ENCODE measurements around the gene ZNF668. TPM values are rescaled to one million over a fixed set of nuclear protein-coding genes. Genes with fewer than 3 reads are reported as not detected.

The ZNF668 gene
- total RNA-seq, 2 experiments from 2014 or later, result 16.2 to 18.8 TPM

DNA sequence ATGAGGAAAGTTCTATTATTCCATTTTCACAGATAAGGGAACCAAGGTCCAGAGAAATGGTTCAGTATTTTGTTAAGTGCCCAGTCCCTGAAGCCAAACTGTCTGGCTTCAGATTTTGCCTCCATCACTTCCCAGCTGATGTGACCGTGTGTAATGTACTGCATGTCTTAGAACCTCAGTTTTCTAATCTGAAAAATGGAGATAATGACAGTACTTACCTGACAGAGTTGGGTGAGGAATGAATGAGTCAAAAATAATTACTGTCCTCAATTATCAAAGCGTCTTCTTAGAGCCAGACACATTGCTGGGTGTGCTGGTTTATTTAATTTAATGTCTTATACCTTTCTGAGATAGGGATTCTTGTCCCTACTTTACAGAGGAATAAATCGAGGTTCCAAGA lies 6.7 kb downstream of the ZNF668 start:
- intact Hi-C loops (cut with micrococcal nuclease), result no loop called here
- DNase-seq (no peak), ATAC-seq (no peak)
- Mint-ChIP-seq H3K27ac (no peak overlapping the region), H3K27me3 (no peaks in the 10 kb centered on the region), H3K36me3 (ENCODE audit: low read depth) (peaks cover 15% of the 10 kb centered on the region), H3K4me1 (ENCODE audit: low read depth) (peaks cover 47% of the 10 kb centered on the region), H3K4me3 (no peak overlapping the region), H3K9me3 (no peaks in the 10 kb centered on the region)
- TF ChIP-seq, protein P1, sequence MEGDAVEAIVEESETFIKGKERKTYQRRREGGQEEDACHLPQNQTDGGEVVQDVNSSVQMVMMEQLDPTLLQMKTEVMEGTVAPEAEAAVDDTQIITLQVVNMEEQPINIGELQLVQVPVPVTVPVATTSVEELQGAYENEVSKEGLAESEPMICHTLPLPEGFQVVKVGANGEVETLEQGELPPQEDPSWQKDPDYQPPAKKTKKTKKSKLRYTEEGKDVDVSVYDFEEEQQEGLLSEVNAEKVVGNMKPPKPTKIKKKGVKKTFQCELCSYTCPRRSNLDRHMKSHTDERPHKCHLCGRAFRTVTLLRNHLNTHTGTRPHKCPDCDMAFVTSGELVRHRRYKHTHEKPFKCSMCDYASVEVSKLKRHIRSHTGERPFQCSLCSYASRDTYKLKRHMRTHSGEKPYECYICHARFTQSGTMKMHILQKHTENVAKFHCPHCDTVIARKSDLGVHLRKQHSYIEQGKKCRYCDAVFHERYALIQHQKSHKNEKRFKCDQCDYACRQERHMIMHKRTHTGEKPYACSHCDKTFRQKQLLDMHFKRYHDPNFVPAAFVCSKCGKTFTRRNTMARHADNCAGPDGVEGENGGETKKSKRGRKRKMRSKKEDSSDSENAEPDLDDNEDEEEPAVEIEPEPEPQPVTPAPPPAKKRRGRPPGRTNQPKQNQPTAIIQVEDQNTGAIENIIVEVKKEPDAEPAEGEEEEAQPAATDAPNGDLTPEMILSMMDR (IDR thresholded peaks at IDR 0.05), result no peak
- ChIA-PET CTCF (interaction anchor here (0.8 to 2.4 kb wide), 4 partner anchors 29 to 83 kb away, joined by 4 to 8 read pairs (median 6); partner anchors contain the start of gene HSD3B7), POLR2A (interaction anchor here (1.4 kb wide), 1 partner anchor 8 kb away, joined by 3 read pairs; no protein-coding TSS in a partner anchor)

DNA sequence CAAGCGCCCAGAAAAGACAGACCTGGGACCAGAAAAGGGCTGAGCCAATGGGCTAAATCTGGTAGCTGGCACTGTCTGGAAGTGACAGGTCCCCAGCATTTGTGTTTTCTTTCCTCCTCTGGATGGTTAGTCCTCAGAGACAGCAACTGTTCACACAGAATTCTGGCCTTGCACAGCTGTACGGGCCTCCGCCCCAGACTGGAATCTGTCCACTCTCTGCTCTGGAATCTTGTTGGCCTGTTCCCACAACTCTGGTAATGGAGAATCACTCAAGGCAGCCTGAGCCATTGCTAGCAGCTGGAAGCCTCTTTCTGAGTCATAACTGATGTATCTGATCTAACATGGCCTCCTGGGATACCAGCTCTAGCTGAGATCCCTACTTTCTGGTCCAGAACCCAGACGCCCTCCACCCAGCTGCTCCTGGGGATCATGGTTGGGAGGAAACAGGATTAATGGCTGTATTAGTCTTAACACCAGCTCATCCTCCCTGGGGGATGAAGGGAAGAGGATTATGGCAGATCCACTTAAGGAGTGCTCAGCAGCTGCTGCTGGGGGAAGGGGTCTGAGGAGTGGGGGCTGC lies 9.1 kb downstream of the ZNF668 start:
- Mint-ChIP-seq H3K27ac (peak overlapping the region; percentile 31), H3K4me3 (no peak overlapping the region), H3K9me3 (no peaks in the 10 kb centered on the region), H3K27me3 (no peaks in the 10 kb centered on the region), H3K4me1 (ENCODE audit: low read depth) (peaks cover 37% of the 10 kb centered on the region), H3K36me3 (ENCODE audit: low read depth) (peaks cover 22% of the 10 kb centered on the region)
- no peak for DNase-seq
- no peak for ATAC-seq
- ChIA-PET CTCF (interaction anchor here (0.9 to 1.3 kb wide), 2 partner anchors 77 to 220 kb away, joined by 4 read pairs; no protein-coding TSS in a partner anchor), POLR2A (interaction anchor here (0.7 to 4.4 kb wide), 2 partner anchors 8 to 30 kb away, joined by 3 to 22 read pairs; partner anchors contain the start of genes ZNF646 and ZNF668)
- intact Hi-C loops (cut with micrococcal nuclease), result no loop called here
- TF ChIP-seq, protein P1 (IDR thresholded peaks at IDR 0.05), result no peak

DNA sequence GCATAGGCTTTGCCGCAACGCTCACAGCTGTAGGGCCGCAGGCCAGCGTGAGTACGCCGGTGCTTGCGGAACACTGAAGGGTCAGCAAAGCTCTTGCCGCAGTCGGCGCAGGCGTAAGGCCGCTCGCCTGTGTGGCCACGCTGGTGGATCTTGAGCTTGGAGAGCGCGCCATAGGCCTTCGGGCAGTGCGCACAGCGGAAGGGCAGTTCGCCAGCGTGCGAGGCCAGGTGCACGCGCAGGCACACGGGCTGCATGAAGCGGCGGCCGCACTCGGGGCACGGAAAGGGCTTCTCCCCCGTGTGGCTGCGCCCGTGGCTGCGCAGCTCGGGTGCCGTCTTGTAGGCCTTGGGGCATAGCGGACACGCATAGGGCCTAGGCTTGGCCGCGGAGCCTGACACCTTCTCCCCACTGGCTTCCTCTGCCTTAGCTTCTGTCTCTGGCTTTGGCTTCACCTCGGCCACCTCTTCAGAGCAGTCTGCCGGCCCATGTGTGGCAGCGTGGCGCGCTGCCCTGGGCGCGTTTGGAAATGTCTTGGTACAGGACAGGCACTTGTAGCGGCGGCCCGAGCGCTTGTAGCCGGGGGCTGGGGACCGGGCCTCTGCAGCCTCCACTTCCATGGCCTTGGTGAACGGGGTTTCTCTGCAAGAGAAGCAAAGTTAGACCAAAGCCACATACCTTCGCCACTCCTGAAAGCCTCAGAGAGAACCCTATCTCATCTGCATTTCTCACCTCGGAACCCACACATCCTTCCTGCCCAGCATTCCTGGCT lies 10.0 kb downstream of the ZNF668 start:
- peaks cover 23% of the 10 kb centered on the region for H3K36me3 Mint-ChIP-seq (ENCODE audit: low read depth)
- no peak overlapping the region for H3K4me3 Mint-ChIP-seq
- no peaks in the 10 kb centered on the region for H3K27me3 Mint-ChIP-seq
- ChIA-PET CTCF (no interaction called here), POLR2A (interaction anchor here (0.8 to 4.4 kb wide), 4 partner anchors 9 to 116 kb away, joined by 3 to 22 read pairs (median 3); partner anchors contain the start of genes FUS, ZNF646 and ZNF668)
- TF ChIP-seq, protein P1 (IDR thresholded peaks at IDR 0.05), result no peak
- ATAC-seq, result peak; percentile 54
- DNase-seq, result no peak
- peaks cover 32% of the 10 kb centered on the region for H3K4me1 Mint-ChIP-seq (ENCODE audit: low read depth)
- peak overlapping the region; percentile 31 for H3K27ac Mint-ChIP-seq
- intact Hi-C loops (cut with micrococcal nuclease), result no loop called here
- no peaks in the 10 kb centered on the region for H3K9me3 Mint-ChIP-seq

DNA sequence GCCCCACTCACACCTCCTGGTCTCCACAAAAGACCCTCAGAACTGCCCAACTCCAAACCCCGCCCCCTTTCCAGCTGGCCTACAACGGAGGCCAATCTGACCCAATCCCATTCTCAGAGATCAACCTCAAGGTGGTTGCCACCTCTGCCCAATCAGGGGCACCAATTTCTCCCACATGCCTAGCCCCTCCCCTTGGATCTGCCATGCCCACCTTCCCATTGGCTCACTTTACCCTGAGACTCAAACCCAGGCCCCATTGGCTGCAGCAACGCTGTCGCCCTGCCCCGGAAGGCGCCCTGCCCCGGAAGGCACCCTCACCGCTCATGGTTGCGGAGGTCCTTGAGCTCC lies 10.6 kb downstream of the ZNF668 start:
- CTCF ChIA-PET, result no interaction called here
- no peaks in the 10 kb centered on the region for H3K9me3 Mint-ChIP-seq
- TF ChIP-seq, protein P1 (IDR thresholded peaks at IDR 0.05), result no peak
- peaks cover 32% of the 10 kb centered on the region for H3K4me1 Mint-ChIP-seq (ENCODE audit: low read depth)
- H3K27me3 Mint-ChIP-seq, result no peaks in the 10 kb centered on the region
- ATAC-seq, result no peak
- DNase-seq, result no peak
- H3K36me3 Mint-ChIP-seq (ENCODE audit: low read depth), result peaks cover 23% of the 10 kb centered on the region
- no peak overlapping the region for H3K27ac Mint-ChIP-seq
- H3K4me3 Mint-ChIP-seq, result no peak overlapping the region
- POLR2A ChIA-PET, result interaction anchor here (0.8 to 4.4 kb wide), 4 partner anchors 10 to 116 kb away, joined by 3 to 22 read pairs (median 3); partner anchors contain the start of genes FUS, ZNF646 and ZNF668
- intact Hi-C loops (cut with micrococcal nuclease), result no loop called here
